GM19455 (cell line): Measurements from ENCODE around the gene SDHAF2.
A peak's percentile ranks its signal among the peaks of the same experiment; 100 is the strongest.
"Not testable (repeated sequence)": the region's sequence is repeated elsewhere in the genome, so short reads cannot be mapped to it uniquely, and the experiment has no call there.

Experiments used
- ATAC-seq: cut with Tn5 transposase; IDR thresholded peaks from one replicate; pipeline ENCODE4 v1.9.1; 2021; ENCODE audit not compliant: unreplicated experiment

The SDHAF2 gene

GRCh38 chr11:61422226-61422625, 7.7 kb upstream of the SDHAF2 start:
- no peak for ATAC-seq

- ATAC-seq = no peak
Measured at GRCh38 chr11:61425367-61426131, 4.4 kb upstream of the SDHAF2 start.

GRCh38 chr11:61429346-61429690, 606 bp upstream of the SDHAF2 start:
- ATAC-seq = peak; percentile 57

- ATAC-seq = not testable (repeated sequence)
Measured at GRCh38 chr11:61430839-61431238, 915 bp downstream of the SDHAF2 start.

GRCh38 chr11:61437496-61437895, 7.6 kb downstream of the SDHAF2 start:
- no peak for ATAC-seq

GRCh38 chr11:61439615-61440014, 9.7 kb downstream of the SDHAF2 start:
- no peak for ATAC-seq

GRCh38 chr11:61442616-61443015, 12.7 kb downstream of the SDHAF2 start:
- ATAC-seq = no peak

GRCh38 chr11:61445516-61445915, 15.6 kb downstream of the SDHAF2 start:
- ATAC-seq = no peak

GRCh38 chr11:61446211-61446651, 16.3 kb downstream of the SDHAF2 start:
- ATAC-seq = no peak

- no peak for ATAC-seq
Measured at GRCh38 chr11:61447601-61448551, 18.0 kb downstream of the SDHAF2 start.

GRCh38 chr11:61448552-61448927, 18.6 kb downstream of the SDHAF2 start:
- ATAC-seq = no peak

GRCh38 chr11:61452825-61453224, 22.9 kb downstream of the SDHAF2 start:
- ATAC-seq = no peak

GRCh38 chr11:61453695-61454094, 23.8 kb downstream of the SDHAF2 start:
- ATAC-seq = no peak

GRCh38 chr11:61454520-61454919, 24.6 kb downstream of the SDHAF2 start:
- ATAC-seq = no peak

GRCh38 chr11:61460474-61460881, 30.6 kb downstream of the SDHAF2 start:
- no peak for ATAC-seq

- no peak for ATAC-seq
Measured at GRCh38 chr11:61460986-61461385, 31.1 kb downstream of the SDHAF2 start.

- not testable (repeated sequence) for ATAC-seq
Measured at GRCh38 chr11:61467602-61468001, 37.7 kb downstream of the SDHAF2 start.

GRCh38 chr11:61468002-61468401, 38.1 kb downstream of the SDHAF2 start:
- ATAC-seq = no peak

- no peak for ATAC-seq
Measured at GRCh38 chr11:61472282-61472681, 42.4 kb downstream of the SDHAF2 start.

- no peak for ATAC-seq
Measured at GRCh38 chr11:61472868-61473267, 42.9 kb downstream of the SDHAF2 start.

GRCh38 chr11:61473370-61474012, 43.6 kb downstream of the SDHAF2 start:
- no peak for ATAC-seq
